ENCODE measurements around the gene CHST5.

DNA sequence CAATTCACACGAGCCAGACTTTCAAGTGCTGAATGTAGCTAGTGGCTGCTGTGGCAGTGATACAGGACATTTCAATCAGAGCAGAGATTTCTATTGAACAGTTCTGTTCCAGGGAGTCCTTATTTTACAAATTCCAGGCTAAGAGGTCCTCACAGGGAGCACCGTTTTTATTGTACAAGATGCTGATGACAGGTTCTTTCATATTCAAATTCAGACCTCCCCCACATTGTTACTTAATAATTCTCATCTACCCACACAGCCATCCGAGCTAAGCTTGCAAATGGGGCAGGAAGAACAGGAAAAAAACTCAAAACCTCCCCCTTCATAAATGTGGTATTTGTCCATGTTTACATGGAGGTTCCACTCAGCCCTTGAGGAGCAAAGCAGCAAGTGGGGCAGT is 40.0 kb upstream of the CHST5 start:
- TF ChIP-seq EZH2 (IDR thresholded peaks at IDR 0.05; ENCODE audit: borderline replicate concordance, low read depth, low read length, poor library complexity, severe bottlenecking) (no peak), CTCF (conservative IDR thresholded peaks at IDR 0.05; ENCODE audit: low read depth, low read length) (no peak)
